ENCODE results near the gene TRIM24. TPM values are rescaled to one million over a fixed set of nuclear protein-coding genes. Genes with fewer than 3 reads are reported as not detected.

Gene TRIM24
- total RNA-seq, 2 donors from 2014 or later = 4.7 to 9.1 TPM

DNA sequence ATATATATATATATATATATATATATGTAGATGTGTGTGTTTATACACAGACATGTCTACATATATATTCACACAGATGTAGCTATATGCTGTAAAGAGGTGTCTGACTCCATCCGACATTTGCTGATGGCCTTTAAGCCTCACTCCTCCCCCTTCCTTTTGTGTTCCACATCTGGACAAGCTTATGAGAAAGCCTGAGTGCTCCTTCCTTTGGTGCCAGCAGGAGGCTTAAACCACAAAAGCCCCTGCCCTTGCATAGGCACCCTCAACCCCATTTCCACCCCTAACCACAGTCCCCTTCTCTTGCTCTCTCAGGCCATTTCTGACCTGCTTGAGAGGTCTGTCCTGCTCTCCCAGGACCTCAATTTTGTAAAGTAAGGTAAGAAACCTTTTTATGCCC is 142.4 kb downstream of the TRIM24 start:
- Histone ChIP-seq H3K36me3 (no peaks in the 10 kb centered on the region), H3K4me3 (no peak overlapping the region), H3K9me3 (no peaks in the 10 kb centered on the region), H3K27ac (no peak overlapping the region), H3K27me3 (replicated peaks; ENCODE audit: insufficient read depth) (no peaks in the 10 kb centered on the region), H3K4me1 (ENCODE audit: control insufficient read depth in 1 of 2, low read depth in 2 of 2) (no peaks in the 10 kb centered on the region)
- TF ChIP-seq, protein P1, sequence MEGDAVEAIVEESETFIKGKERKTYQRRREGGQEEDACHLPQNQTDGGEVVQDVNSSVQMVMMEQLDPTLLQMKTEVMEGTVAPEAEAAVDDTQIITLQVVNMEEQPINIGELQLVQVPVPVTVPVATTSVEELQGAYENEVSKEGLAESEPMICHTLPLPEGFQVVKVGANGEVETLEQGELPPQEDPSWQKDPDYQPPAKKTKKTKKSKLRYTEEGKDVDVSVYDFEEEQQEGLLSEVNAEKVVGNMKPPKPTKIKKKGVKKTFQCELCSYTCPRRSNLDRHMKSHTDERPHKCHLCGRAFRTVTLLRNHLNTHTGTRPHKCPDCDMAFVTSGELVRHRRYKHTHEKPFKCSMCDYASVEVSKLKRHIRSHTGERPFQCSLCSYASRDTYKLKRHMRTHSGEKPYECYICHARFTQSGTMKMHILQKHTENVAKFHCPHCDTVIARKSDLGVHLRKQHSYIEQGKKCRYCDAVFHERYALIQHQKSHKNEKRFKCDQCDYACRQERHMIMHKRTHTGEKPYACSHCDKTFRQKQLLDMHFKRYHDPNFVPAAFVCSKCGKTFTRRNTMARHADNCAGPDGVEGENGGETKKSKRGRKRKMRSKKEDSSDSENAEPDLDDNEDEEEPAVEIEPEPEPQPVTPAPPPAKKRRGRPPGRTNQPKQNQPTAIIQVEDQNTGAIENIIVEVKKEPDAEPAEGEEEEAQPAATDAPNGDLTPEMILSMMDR (IDR thresholded peaks at IDR 0.05) = no peak
- ATAC-seq (ENCODE audit: insufficient number of reproducible peaks, low FRiP score, low read depth) = no peak
- DNase-seq (ENCODE audit: low spot score) = no peak

DNA sequence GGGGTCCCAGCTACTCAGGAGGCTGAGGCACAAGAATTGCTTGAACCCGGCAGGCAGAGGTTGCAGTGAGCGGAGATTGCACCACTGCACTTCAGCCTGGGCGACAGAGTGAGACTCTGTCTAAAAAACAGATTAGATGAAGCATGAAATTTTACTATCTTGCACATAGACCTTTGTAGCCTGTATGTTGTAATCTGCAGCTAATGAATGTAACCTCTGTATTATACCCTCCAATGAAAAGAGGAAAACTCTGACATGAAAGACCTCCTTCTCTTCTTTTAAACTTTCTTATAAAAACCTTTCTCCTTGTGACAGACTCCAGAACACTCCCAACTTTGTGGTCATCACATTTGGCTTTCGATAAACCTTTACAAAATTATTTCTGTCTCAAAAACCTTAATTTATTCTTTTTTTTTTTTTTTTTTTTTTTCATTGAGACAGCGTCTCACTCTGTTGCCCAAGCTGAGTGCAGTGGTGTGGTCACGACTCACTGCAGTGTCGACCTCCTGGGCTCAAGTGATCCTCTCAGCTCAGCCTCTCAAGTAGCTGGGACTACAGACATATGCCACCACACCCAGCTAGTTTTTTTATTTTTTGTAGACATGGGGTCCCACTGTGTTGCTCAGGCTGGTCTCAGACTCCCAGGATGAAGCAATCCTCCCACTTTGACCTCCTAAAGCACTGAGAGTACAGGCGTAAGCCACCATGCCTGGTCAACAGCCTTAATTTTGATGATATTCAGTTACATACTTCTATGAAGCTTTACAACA is 143.7 kb downstream of the TRIM24 start:
- no peaks in the 10 kb centered on the region for H3K36me3 ChIP-seq
- no peaks in the 10 kb centered on the region for H3K27me3 ChIP-seq (replicated peaks; ENCODE audit: insufficient read depth)
- ATAC-seq (ENCODE audit: insufficient number of reproducible peaks, low FRiP score, low read depth) (no peak), DNase-seq (ENCODE audit: low spot score) (no peak)
- H3K9me3 ChIP-seq = no peaks in the 10 kb centered on the region
- TF ChIP-seq, protein P1 (IDR thresholded peaks at IDR 0.05) = no peak
- no peak overlapping the region for H3K27ac ChIP-seq
- H3K4me1 ChIP-seq (ENCODE audit: control insufficient read depth in 1 of 2, low read depth in 2 of 2) = no peaks in the 10 kb centered on the region
- H3K4me3 ChIP-seq = no peak overlapping the region

DNA sequence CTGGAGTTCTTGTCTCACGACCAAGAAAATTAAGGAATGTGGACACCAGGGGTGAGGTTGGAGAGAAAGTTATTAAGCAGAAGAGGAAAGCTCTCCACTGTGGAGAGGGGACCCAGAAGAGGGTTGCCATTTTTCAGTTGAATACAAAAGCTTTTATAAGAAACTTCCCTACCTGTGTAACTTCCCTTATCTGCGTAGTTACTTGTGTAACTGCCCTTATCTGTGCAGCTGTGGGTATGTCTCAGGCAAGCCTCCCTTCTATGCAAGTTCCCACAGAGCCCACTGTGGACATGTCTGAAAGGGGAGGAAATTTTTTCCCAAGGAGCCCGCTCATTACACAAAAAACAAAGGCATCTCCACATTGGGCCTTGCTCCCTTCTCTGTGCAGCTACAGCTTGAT is 146.2 kb downstream of the TRIM24 start:
- H3K4me1 ChIP-seq (ENCODE audit: control insufficient read depth in 1 of 2, low read depth in 2 of 2) = no peaks in the 10 kb centered on the region
- TF ChIP-seq, protein P1 (IDR thresholded peaks at IDR 0.05) = no peak
- ATAC-seq (ENCODE audit: insufficient number of reproducible peaks, low FRiP score, low read depth) (no peak), DNase-seq (ENCODE audit: low spot score) (no peak)
- H3K4me3 ChIP-seq = no peak overlapping the region
- H3K36me3 ChIP-seq = no peaks in the 10 kb centered on the region
- H3K27ac ChIP-seq = no peak overlapping the region
- H3K27me3 ChIP-seq (replicated peaks; ENCODE audit: insufficient read depth) = no peaks in the 10 kb centered on the region
- no peaks in the 10 kb centered on the region for H3K9me3 ChIP-seq

DNA sequence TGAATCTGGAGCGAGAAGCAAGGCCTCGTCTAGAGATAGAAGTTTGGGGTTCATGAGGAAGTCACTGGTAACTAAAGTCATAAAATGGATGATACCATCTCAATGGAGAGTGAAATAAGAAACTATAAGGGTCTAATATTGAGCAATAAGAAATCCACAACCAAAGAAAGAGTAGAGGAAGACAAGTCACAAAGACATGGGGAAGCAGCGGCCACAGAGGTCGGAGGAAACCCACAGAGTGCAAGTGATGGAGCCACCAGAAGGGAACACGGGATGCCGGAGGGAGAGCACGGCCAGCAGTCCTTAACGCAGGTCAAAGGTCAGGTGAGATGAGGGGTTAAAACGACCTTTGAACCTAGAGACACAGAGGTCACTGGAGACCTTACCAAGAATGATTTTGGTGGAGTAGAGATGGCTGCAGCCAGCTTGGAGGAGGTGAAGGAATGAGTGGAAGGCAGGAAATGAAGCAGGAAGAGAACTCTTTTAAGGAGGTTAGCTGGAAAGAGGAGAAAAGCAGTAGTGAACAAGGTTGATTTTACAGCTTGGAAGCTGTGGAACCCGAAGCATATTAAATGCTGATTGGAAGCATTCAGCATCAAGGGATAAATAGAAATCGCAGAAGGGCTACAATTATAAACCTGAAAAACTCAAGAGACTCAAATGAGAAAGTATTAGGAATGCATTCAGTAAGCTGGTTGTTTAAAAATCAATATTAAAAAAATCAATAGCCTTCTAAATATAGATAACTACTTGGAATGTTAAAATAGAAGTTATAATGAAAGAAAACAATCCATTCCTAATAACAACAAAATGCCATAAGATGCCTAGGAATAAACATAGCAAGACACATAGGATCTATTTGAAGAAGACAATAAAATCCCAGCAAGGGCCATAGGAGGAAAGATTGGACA is 147.4 kb downstream of the TRIM24 start:
- Histone ChIP-seq H3K4me3 (no peak overlapping the region), H3K9me3 (no peaks in the 10 kb centered on the region), H3K27me3 (replicated peaks; ENCODE audit: insufficient read depth) (no peaks in the 10 kb centered on the region), H3K27ac (no peak overlapping the region), H3K4me1 (ENCODE audit: control insufficient read depth in 1 of 2, low read depth in 2 of 2) (no peaks in the 10 kb centered on the region), H3K36me3 (no peaks in the 10 kb centered on the region)
- ATAC-seq (ENCODE audit: insufficient number of reproducible peaks, low FRiP score, low read depth) (no peak), DNase-seq (ENCODE audit: low spot score) (no peak)
- TF ChIP-seq, protein P1 (IDR thresholded peaks at IDR 0.05) = no peak

DNA sequence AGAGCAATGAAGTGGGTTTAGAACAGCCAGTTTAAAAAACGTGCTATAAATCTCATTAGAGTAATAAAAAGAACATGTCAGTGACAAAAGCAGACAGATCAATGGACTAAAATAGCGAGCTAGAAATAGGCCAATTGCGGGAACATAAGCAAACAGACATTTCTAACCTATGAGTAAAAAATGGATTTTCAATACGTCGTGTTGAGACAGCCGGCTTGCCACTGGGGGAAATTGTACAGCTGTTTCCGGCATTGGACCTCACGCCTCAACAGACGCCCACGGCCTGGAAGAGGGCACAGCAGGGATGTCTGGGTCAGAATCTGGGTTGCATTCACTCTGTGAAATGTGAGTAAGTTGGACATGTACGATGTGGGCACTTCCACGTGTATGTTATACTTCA is 148.2 kb downstream of the TRIM24 start:
- Histone ChIP-seq H3K36me3 (no peaks in the 10 kb centered on the region), H3K27ac (no peak overlapping the region), H3K27me3 (replicated peaks; ENCODE audit: insufficient read depth) (no peaks in the 10 kb centered on the region), H3K9me3 (no peaks in the 10 kb centered on the region), H3K4me3 (no peak overlapping the region), H3K4me1 (ENCODE audit: control insufficient read depth in 1 of 2, low read depth in 2 of 2) (no peaks in the 10 kb centered on the region)
- TF ChIP-seq, protein P1 (IDR thresholded peaks at IDR 0.05) = no peak
- no peak for DNase-seq (ENCODE audit: low spot score)
- no peak for ATAC-seq (ENCODE audit: insufficient number of reproducible peaks, low FRiP score, low read depth)

Measured in thoracic aorta (tissue), 2 donors.